Stimulated activated effector memory CD8-positive, alpha-beta T cell treated with anti-CD3 and anti-CD28 coated beads, Interleukin-12 subunit alpha, Interleukin-12 subunit beta, amount 100 ng/mL, for 72 hours (primary cell): ENCODE data around the gene SCFD2.
A peak's percentile ranks its signal among the peaks of the same experiment; 100 is the strongest.

Experiments used
- ATAC-seq: fragments of 150-1000 bp; cut with Tn5 transposase; 2 replicates; pipeline ENCODE4 v1.10.0; 2021
- DNase-seq, 2 donors: peaks; one replicate each; pipeline ENCODE4 v3.0.0; 2021 to 2022; ENCODE audit warnings: low spot score in 2 of 2
- H3K27ac Mint-ChIP-seq: one replicate; pipeline ENCODE4 v1.8.0; 2022; ENCODE audit warnings: mild to moderate bottlenecking, mixed read lengths
- H3K36me3 Mint-ChIP-seq: one replicate; pipeline ENCODE4 v1.8.0; 2022; ENCODE audit warnings: mild to moderate bottlenecking, mixed read lengths
- H3K4me1 Mint-ChIP-seq: one replicate; pipeline ENCODE4 v1.8.0; 2022; ENCODE audit warnings: mixed read lengths
- H3K4me3 Mint-ChIP-seq: one replicate; pipeline ENCODE4 v1.8.0; 2022; ENCODE audit warnings: mild to moderate bottlenecking, mixed read lengths
- H3K9me3 Mint-ChIP-seq: one replicate; pipeline ENCODE4 v1.8.0; 2022; ENCODE audit warnings: mixed read lengths

The SCFD2 gene

DNA sequence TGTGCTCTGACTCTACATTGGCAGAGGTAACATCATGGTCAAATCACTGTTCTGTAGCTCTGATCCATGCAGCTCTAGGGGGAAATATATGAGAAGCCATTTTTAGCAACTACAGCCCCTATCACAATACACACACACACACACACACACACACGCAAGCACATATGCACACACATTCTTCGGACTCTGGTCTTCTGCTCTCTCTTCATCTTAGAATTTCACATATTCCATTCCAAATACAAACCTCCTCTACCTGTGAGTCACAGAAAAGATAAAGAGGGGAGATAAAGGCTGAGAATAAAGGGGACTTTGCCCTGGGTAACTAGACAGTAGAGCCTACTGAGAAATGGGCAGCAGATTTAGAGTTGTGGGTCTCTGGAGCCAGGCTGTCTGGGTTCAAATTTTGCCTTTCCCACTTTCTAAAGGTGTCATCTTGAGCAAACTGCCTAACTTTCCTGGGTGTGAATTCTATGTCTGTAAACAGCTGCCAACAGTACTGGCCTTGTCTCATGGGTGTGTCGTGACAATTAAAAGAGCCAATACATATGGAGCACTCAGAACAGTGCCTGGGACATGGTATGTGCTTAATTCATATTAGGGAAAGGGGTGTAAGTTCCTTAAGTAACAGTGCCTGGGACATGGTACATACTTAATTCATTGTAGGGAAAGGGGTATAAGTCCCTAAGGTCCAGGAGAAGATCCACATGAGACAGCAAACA lies 515.3 kb downstream of the SCFD2 start:
- H3K4me1 Mint-ChIP-seq = no peaks in the 10 kb centered on the region
- H3K9me3 Mint-ChIP-seq = no peaks in the 10 kb centered on the region
- DNase-seq = no peak
- H3K36me3 Mint-ChIP-seq = no peaks in the 10 kb centered on the region
- no peak overlapping the region for H3K4me3 Mint-ChIP-seq
- ATAC-seq = no peak
- no peak overlapping the region for H3K27ac Mint-ChIP-seq

DNA sequence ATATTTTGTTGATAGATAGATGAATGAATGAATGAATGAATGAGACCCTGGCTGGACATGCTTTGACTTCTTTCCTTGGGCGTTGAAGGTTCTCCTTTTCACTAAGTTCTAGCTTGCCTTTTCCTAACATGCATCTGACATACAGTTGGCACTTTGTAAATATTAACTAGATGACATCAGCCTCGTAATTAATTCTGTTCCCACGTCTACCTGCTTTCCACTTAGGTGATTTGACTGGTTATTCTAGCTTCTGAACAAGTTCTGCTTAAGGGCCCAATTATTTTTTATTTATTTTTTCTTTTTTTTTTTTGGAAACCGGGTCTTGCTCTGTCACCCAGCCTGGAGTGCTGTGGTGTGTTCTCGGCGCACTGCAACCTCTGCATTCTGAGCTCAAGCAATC lies 517.6 kb downstream of the SCFD2 start:
- Mint-ChIP-seq H3K27ac (no peak overlapping the region), H3K9me3 (no peaks in the 10 kb centered on the region), H3K36me3 (no peaks in the 10 kb centered on the region), H3K4me1 (peaks cover 6% of the 10 kb centered on the region), H3K4me3 (no peak overlapping the region)
- DNase-seq (no peak), ATAC-seq (no peak)

DNA sequence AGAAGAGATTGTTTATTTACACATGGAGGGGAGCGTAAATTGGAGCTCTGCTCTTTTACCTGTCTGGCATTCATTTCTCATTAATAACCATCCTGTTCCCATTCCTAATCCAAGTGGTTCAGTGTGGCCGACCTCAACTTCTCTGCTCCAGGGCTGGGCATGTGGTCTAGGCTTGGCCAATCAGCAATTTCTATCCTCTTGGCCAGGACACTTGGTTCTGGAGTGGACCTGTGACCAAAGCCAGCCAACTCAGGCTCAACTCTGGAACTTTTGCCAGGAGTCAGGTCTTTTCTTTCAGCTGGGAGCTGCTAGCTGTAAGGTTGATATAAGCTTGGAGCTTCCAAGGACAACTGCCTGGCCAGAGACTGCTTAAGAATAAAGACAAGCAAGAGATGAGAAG lies 519.4 kb downstream of the SCFD2 start:
- H3K9me3 Mint-ChIP-seq = no peaks in the 10 kb centered on the region
- no peak for ATAC-seq
- no peaks in the 10 kb centered on the region for H3K36me3 Mint-ChIP-seq
- H3K27ac Mint-ChIP-seq = no peak overlapping the region
- peaks cover 6% of the 10 kb centered on the region for H3K4me1 Mint-ChIP-seq
- no peak for DNase-seq
- no peak overlapping the region for H3K4me3 Mint-ChIP-seq

DNA sequence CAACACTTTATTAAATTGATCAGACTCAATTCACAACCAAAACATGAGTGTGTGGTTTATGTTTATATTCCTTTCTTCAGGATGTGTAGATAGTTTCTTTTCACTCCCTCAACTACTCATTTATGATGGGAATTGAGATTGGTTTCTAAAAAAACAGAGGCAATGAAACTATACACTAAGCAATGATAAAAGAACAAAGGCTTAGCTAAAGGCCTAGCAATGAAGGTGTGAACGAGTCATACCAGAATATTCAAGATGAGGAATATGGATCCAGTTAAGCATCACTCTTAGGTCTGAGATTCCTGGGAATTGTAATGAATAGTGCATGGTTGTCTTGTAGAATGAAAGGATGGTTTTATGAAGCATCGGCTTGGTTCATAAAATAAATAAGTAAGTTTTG lies 521.3 kb downstream of the SCFD2 start:
- Mint-ChIP-seq H3K9me3 (no peaks in the 10 kb centered on the region), H3K27ac (no peak overlapping the region), H3K4me1 (peaks cover 6% of the 10 kb centered on the region), H3K4me3 (no peak overlapping the region), H3K36me3 (no peaks in the 10 kb centered on the region)
- DNase-seq (no peak), ATAC-seq (no peak)

DNA sequence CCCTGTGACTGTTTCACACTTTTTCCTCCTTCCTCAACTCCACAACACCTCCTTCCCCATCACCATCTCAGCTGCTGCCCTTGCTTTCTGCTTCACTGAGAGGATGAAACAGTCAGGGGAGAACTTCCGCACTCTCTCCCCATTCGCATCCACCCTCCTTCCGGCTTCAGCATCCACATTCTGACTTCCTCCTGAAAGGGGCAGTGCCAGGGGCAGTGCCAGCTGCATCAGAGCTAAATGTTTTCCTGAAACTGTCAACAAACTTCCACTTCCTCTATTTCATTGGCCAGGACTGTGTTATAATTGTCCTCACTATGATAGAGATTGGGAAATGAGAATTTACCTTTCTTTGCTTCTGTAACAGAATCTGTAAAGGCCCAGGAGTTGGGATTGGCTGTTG lies 521.9 kb downstream of the SCFD2 start:
- DNase-seq = no peak
- peaks cover 6% of the 10 kb centered on the region for H3K4me1 Mint-ChIP-seq
- H3K27ac Mint-ChIP-seq = peak overlapping the region; percentile 30
- ATAC-seq = no peak
- no peaks in the 10 kb centered on the region for H3K36me3 Mint-ChIP-seq
- no peak overlapping the region for H3K4me3 Mint-ChIP-seq
- H3K9me3 Mint-ChIP-seq = no peaks in the 10 kb centered on the region

DNA sequence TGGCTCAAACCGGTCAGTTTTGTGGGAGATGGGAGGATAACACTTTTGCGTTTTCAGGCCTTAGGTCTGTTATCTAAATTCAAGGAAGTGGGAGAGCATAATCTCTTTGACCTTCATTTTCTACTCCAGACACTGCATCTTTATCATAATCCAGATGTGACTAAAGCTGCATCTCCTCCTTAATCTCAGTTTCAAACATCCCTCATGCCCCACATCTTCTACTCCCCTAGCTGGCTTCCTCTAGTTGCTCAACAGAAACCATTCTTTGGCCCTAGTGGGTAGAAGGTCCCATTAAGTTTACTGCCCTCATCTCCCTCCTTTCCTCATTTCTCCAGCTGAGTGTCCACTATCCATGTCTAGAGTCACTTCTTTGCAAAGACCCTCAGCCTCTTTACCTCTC lies 522.5 kb downstream of the SCFD2 start:
- H3K9me3 Mint-ChIP-seq = no peaks in the 10 kb centered on the region
- no peaks in the 10 kb centered on the region for H3K36me3 Mint-ChIP-seq
- ATAC-seq = no peak
- no peak overlapping the region for H3K27ac Mint-ChIP-seq
- H3K4me3 Mint-ChIP-seq = no peak overlapping the region
- peaks cover 6% of the 10 kb centered on the region for H3K4me1 Mint-ChIP-seq
- DNase-seq = no peak

DNA sequence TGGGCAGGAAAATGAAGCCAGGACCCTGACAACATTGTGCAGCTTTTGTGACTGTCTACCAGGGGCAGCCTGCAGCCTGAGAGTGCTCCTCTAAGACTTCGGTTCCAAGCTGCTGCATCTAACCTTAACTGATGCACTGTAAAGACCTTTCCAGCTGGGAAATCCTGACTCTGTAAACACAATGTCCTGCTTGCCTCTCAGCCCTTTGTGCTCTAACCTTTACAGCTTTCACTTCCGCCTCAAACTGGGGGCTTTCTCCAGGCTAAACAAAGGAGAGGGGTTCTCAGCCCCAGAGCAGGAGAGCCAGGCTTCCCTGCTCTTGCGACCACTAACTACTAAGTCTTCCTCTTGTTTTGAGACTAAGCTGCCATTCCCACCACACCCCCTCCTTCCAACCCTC lies 523.1 kb downstream of the SCFD2 start:
- H3K27ac Mint-ChIP-seq = no peak overlapping the region
- H3K4me1 Mint-ChIP-seq = peaks cover 6% of the 10 kb centered on the region
- no peak for DNase-seq
- no peak overlapping the region for H3K4me3 Mint-ChIP-seq
- H3K36me3 Mint-ChIP-seq = no peaks in the 10 kb centered on the region
- no peak for ATAC-seq
- no peaks in the 10 kb centered on the region for H3K9me3 Mint-ChIP-seq

DNA sequence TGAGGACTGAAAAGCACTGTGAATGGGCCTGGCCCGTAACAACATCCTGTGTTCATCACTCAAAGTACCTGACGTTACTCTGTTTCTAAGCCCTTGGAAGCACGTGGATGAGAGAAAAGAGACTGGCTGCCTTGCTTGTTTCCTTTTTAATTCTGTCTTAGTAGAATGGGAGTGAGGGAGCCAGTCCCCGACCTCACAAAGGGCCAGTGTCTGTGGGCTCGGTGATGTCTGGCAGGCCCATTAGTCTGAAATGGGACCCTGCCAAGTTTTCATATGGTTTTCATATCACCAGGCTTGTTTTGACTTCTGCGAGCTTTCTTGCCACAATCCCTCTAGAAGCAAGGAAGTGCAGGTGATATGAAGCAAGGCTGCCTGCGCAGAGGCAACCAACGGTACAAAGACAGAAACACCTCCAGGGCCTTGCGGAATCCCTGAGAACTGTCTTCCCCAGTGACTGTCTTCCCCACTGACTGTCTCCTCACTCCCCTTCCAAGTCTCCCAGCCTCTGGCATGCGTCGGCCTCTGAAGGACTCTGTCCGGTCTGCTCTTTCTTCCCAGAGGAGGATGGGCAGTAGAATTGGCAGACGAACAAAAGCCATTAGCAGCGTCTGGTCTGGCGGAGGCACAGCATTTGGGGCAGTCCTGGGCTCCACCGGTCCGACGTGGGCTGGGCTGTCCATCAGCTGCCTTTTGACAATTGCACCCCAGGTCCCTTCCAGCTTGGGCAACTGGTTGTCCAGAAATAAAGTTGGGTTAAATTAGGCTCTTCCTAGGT lies 524.0 kb downstream of the SCFD2 start:
- ATAC-seq = no peak
- Mint-ChIP-seq H3K36me3 (no peaks in the 10 kb centered on the region), H3K27ac (no peak overlapping the region), H3K4me3 (no peak overlapping the region), H3K9me3 (no peaks in the 10 kb centered on the region), H3K4me1 (peaks cover 6% of the 10 kb centered on the region)
- DNase-seq = no peak

DNA sequence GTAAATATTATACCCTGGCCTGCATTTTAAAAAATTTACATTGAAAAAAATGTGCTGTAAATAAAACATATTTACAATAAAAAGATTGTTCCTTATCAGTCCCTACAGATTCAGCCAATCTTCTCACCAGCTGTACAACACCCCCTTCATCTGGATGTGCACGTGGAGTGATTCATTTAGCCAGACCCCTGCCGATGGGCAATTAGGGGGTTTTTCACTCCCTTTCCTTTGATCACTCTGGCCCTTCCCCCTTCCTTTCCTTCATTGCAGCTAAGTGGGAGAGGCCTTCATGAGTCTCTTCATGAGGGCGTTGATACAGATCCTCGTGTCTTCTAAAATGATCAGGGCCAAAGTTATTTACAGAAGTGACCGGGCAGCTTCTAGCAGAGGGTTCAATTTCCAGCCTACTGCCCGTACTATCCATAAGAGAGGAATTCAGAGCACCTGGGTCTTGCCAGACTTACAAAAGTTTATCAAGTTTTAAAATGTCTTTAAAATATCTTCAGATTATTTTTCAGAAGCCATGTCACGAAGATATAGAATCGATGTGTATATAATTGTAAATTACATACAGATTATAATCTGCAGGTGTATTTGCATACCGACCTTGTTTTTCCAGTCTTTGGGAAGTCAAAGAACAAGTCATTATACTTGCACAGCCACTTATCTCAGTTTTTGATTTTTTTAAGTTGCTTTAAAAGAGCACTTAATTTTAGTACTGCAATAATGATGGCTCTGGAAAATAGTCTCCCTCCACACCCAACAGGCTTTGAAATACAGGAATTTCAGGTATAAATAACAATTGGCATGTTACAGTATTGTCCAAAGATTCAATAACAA lies 525.1 kb downstream of the SCFD2 start:
- Mint-ChIP-seq H3K36me3 (no peaks in the 10 kb centered on the region), H3K4me1 (peaks cover 6% of the 10 kb centered on the region), H3K9me3 (no peaks in the 10 kb centered on the region), H3K4me3 (no peak overlapping the region), H3K27ac (no peak overlapping the region)
- no peak for ATAC-seq
- DNase-seq = no peak

DNA sequence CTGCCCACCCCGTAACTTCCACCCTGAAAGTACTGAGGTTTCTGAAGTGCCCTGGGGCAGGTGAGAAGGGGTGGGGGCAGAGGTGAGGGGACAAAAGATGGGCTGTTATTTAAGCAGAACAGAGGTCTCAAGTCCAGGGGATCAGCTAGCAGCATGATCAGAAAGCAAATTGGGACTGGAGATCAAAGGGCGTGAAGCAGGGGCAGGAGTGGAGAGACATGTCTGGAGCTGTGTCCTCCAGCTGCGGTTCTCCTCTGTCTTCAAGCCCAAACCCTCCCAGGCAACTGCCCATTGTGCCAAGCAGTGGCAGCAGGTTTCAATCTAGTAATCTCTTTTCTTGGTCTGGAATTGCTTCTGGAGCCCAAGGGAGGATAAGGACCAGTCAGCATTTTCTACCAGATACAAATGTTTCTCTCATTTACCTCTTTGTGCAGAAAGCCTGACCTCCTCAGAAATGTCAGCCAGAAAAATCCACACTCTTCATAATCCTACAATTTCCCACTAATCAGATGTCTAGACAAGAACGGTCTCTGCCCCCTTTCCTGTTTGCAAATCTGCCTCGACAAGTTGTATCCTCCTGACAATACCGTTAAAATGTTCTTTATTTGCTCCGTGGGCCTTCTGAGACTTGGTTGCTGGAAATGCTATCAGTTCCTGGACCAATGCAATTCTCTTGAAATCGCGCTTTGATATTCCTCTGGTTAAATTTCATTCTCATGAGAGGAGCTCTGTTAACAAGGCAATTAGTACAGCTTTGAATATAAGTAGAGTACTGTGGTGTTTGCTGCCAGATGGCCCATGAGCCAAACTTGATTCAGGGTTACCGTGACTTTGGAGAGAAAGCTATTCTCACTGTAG lies 526.9 kb downstream of the SCFD2 start:
- Mint-ChIP-seq H3K4me1 (peaks cover 4% of the 10 kb centered on the region), H3K36me3 (no peaks in the 10 kb centered on the region), H3K4me3 (no peak overlapping the region), H3K27ac (no peak overlapping the region), H3K9me3 (no peaks in the 10 kb centered on the region)
- no peak for DNase-seq
- ATAC-seq = no peak

DNA sequence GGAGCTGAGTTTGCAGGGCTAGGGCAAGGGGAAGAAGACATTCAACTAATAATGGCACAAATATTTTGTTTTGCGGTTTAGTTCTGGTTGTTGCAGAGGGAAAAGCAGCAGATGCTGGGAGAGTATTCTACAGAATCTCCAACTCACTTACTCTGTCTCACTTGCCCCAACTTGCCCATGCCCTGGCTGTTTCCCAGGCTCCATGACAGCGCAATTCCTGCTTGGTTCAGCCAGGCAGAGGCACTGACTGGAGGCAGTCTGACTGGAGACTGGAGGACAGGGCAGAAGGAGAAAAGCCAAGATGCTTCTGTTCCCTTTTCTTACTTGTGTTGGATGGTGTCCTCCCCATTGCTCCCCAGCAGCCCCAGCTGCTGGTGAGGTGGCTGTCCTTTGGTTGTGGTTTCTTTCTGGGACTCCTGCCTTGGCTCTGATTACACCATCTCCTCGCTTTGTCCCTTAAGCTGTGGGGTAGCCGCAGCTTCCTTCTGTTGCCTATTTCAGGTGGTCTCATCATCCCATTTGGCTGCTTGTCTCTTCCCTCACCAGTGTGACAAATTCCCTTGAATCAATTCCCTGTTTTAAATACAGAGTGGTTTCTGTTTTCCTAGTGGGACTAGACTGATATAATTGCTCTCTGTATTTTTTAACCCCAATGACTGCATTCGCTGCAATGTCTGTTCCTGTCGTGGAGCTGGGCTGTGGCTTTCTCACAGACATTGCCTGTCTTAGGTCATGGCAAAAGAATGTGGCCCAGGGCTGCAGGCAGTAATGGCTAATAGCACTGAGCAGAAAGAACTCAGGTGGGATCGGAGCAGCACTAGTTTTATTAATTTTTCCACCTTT lies 527.9 kb downstream of the SCFD2 start:
- Mint-ChIP-seq H3K36me3 (no peaks in the 10 kb centered on the region), H3K4me3 (no peak overlapping the region), H3K9me3 (no peaks in the 10 kb centered on the region), H3K4me1 (no peaks in the 10 kb centered on the region), H3K27ac (no peak overlapping the region)
- DNase-seq (no peak), ATAC-seq (no peak)

DNA sequence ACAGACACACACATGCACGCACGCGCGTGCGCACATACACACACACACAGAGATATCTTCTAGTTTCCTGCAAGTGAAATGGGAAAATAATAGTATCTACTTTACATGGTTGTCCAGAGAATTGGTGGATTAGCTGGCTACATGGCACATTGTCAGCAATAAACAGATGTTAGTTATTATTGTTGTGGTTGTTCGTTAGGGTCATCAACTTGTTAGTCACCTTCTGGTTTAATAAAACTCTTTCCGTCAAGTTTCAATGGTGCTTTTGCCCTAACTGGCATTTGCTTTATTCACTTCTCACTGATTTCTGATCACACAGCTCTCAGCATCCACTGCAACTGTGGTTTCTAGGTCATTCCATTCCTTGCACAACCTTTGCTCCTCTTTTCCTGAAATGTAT lies 529.2 kb downstream of the SCFD2 start:
- H3K27ac Mint-ChIP-seq = no peak overlapping the region
- ATAC-seq = no peak
- DNase-seq = no peak
- H3K9me3 Mint-ChIP-seq = no peaks in the 10 kb centered on the region
- H3K4me3 Mint-ChIP-seq = no peak overlapping the region
- H3K4me1 Mint-ChIP-seq = no peaks in the 10 kb centered on the region
- H3K36me3 Mint-ChIP-seq = no peaks in the 10 kb centered on the region

DNA sequence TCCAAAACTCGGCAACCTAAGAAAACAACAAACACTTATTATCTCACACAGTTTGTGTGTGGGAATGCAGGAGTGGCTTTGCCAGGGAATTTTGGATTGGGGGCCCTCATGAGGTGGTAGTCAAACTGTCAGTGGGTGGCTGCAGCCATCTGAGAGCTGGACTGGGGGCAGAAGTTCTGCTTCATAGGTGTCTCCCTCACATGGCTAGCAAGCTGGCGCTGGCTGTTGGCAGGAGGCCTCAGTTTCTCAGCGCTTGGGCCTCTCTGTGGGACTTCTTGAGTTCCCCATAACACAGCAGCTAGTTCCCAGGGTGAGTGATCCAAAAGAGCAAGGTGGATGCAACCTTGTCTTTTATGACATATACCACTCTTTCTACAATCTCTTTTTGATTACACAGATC lies 529.7 kb downstream of the SCFD2 start:
- DNase-seq (no peak), ATAC-seq (no peak)
- Mint-ChIP-seq H3K4me1 (no peaks in the 10 kb centered on the region), H3K9me3 (no peaks in the 10 kb centered on the region), H3K4me3 (no peak overlapping the region), H3K27ac (no peak overlapping the region), H3K36me3 (no peaks in the 10 kb centered on the region)
